Ascending aorta (tissue), 2 donors: Measurements from ENCODE around the gene KCNMA1. TPM values are rescaled to one million over a fixed set of nuclear protein-coding genes. Genes with fewer than 3 reads are reported as not detected.

ENCODE experiments used
- DNase-seq, 2 donors: peaks; one replicate each; pipeline ENCODE4 v3.0.0-alpha.2; 2019; ENCODE audit warnings: low spot score in 2 of 2
- H3K27ac ChIP-seq, 2 donors: fragments of 200-600 bp; sonication (generic); one replicate each; pipeline ENCODE4 v1.5.1; 2016 to 2017; ENCODE audit warnings: mild to moderate bottlenecking in 1 of 2
- H3K27me3 ChIP-seq: fragments of 200-600 bp; sonication (generic); one replicate; pipeline ENCODE4 v1.5.1; 2017
- H3K36me3 ChIP-seq, 2 donors: fragments of 200-600 bp; sonication (generic); one replicate each; pipeline ENCODE4 v1.5.1; 2016
- H3K4me1 ChIP-seq, 2 donors: fragments of 200-600 bp; sonication (generic); one replicate each; pipeline ENCODE4 v1.5.1; 2016 to 2017; ENCODE audit warnings: mild to moderate bottlenecking in 1 of 2
- H3K4me3 ChIP-seq, 2 donors: fragments of 200-600 bp; sonication (generic); one replicate each; pipeline ENCODE4 v1.5.1; 2016 to 2017; ENCODE audit warnings: mild to moderate bottlenecking in 1 of 2
- H3K9me3 ChIP-seq, 2 donors: fragments of 200-600 bp; sonication (generic); one replicate each; pipeline ENCODE4 v1.5.1; 2016
- intact Hi-C: fragments of 100-400 bp; cut with DNase I; formaldehyde crosslinking; loops from one replicate; pipeline ENCODE4 v1.15.1; 2023
- total RNA-seq: library from RNA; depleted of rRNA; stranded (reverse); fragments of >200 nt; gene quantifications from one replicate; pipeline ENCODE4 v1.1.0, GENCODE V29; 2016
- TF ChIP-seq, protein P1 (sequence below), 3 experiments: fragments of 200-600 bp in 2 of 3; fragments of 450-650 bp in 1 of 3; sonication (generic) in 2 of 3; IDR thresholded peaks; one replicate each; pipeline ENCODE4 v1.5.1; 2016 to 2019; ENCODE audit warnings: antibody characterized with exemption in 3 of 3, mild to moderate bottlenecking in 1 of 3, moderate library complexity in 1 of 3

Gene KCNMA1
- total RNA-seq, 1 donor from 2014 or later = 28.6 TPM

DNA sequence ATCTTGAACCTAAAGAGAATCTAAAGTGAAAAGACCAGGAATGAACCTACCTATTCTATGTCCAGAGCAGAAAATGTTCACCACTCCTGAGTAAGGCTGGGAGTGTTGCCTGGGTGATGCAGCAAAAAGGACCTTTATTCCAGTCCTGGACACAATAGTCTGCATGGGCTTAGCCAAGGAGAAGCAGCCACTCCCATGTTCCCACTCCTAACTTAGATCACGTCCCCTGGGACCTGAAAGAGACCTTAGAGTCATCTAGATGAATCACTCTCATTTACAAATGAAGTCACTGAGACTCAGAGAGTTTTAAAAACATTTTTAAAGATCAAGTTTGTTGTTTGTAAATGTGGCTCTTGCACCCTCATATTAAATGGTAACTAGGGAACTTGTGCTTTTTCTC is 763.4 kb downstream of the KCNMA1 start:
- Histone ChIP-seq H3K9me3 (no peaks in the 10 kb centered on the region), H3K27me3 (no peaks in the 10 kb centered on the region), H3K4me3 (no peak overlapping the region), H3K36me3 (no peaks in the 10 kb centered on the region), H3K4me1 (peaks cover 2 to 12% of the 10 kb centered on the region in 2 donors), H3K27ac (peak overlapping the region; percentile 70 to 83)
- peak; percentile 39 to 92 for DNase-seq
- intact Hi-C loops = loop anchor here (5.0 kb wide), 2 partner anchors 197 to 238 kb away; no protein-coding TSS in a partner anchor
- TF ChIP-seq, protein P1, sequence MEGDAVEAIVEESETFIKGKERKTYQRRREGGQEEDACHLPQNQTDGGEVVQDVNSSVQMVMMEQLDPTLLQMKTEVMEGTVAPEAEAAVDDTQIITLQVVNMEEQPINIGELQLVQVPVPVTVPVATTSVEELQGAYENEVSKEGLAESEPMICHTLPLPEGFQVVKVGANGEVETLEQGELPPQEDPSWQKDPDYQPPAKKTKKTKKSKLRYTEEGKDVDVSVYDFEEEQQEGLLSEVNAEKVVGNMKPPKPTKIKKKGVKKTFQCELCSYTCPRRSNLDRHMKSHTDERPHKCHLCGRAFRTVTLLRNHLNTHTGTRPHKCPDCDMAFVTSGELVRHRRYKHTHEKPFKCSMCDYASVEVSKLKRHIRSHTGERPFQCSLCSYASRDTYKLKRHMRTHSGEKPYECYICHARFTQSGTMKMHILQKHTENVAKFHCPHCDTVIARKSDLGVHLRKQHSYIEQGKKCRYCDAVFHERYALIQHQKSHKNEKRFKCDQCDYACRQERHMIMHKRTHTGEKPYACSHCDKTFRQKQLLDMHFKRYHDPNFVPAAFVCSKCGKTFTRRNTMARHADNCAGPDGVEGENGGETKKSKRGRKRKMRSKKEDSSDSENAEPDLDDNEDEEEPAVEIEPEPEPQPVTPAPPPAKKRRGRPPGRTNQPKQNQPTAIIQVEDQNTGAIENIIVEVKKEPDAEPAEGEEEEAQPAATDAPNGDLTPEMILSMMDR (IDR thresholded peaks at IDR 0.05) = no peak

DNA sequence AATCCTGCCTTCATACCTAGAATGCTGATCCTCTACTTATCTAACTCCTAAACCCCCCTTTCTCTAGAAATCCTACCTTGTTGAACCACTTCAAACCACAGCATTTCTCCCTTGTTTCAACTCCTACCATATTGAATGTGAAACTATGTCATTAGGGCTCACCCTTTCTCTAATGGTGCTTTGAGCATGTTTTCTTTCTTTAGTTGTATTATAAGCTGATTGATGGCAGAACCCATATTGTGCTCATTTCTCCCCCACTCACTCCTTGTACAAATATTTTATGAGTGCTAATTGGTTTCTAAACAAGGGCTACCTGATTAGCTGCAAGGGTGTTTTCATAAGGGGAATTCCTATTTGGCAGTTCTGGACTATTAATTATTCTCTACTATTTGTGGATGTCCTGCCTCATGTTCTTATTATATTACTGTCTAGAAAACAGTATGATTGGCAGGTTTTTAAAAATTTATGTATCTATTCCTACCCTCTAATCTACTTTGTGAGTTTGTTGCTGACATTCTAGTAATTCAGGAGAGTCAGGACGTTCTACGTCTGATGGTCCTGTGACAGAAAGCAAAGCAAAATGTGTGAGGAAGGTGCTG is 765.8 kb downstream of the KCNMA1 start:
- intact Hi-C loops = loop anchor here (5.0 kb wide), 2 partner anchors 194 to 241 kb away; no protein-coding TSS in a partner anchor
- Histone ChIP-seq H3K36me3 (no peaks in the 10 kb centered on the region), H3K27me3 (no peaks in the 10 kb centered on the region), H3K9me3 (no peaks in the 10 kb centered on the region), H3K27ac (no peak overlapping the region), H3K4me3 (no peak overlapping the region), H3K4me1 (peaks cover 2 to 12% of the 10 kb centered on the region in 2 donors)
- TF ChIP-seq, protein P1 (IDR thresholded peaks at IDR 0.05) = no peak
- no peak for DNase-seq

DNA sequence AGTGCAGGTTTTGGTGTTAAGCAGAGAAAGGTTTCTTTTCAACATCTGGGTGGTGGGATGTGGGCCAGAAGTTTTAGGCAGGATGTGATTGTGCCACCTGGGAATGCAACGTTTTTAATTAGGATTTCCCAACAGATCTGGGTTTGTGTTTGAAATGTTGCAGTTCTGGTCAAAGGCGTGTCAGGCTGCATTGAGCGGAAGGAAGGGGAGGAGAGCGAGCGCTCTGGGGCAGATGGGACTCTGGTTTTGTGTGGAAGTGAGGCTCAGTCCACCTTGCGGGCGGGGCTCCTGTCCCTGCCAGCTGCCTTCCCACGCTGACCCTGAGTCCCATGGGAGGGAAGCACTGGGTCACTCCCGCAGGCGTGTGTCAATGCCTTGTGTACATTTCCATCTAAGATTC is 767.7 kb downstream of the KCNMA1 start:
- TF ChIP-seq, protein P1 (IDR thresholded peaks at IDR 0.05) = no peak
- Histone ChIP-seq H3K9me3 (no peaks in the 10 kb centered on the region), H3K36me3 (no peaks in the 10 kb centered on the region), H3K4me1 (peaks cover 2 to 11% of the 10 kb centered on the region in 2 donors), H3K27ac (no peak overlapping the region), H3K27me3 (no peaks in the 10 kb centered on the region), H3K4me3 (no peak overlapping the region)
- intact Hi-C loops = loop anchor here (5.0 kb wide), 2 partner anchors 193 to 242 kb away; no protein-coding TSS in a partner anchor
- DNase-seq = no peak

DNA sequence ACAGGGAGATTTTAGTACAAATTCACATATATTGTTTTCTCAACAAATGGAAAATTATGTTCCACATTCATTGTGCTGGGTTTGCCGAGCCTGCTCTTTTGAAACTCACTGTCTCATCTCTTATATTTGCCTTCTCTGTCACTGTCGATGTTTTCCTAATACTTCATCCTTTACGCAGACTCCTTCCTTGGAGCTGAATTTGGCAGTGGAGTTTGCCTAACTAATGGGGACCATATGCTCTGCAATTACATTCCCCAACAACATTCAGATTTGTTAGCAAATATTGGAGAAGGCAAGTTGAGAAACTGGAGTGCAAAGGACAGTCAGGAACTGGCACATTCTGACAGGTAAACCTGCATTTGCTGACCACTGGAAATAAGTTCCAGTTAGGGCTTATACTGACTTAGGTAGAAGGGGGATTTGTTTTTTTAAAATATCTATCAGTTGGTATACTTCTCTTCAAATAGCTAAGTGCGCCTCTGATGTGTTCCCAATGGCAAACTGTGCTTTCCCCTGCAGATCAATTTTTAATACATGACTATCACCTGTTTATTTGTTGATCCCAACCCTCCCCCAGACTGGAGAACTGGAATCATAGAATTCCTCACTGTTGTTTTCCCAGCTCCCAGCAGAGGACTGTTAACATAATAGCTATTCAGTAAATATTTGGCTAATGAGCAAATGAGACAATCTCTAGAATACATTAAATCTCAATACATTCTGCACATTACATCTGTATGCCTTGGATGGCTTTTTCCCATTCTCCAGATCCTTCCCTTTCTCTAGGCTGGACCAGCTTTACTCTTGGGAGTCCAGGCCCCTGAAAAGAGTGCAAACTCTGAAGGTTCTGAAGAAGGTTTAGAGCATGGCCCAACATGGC is 769.3 kb downstream of the KCNMA1 start:
- H3K9me3 ChIP-seq = no peaks in the 10 kb centered on the region
- H3K4me1 ChIP-seq = peaks cover 0 to under 1% of the 10 kb centered on the region in 2 donors
- DNase-seq = no peak
- TF ChIP-seq, protein P1 (IDR thresholded peaks at IDR 0.05) = no peak
- intact Hi-C loops = no loop called here
- no peak overlapping the region for H3K4me3 ChIP-seq
- H3K36me3 ChIP-seq = no peaks in the 10 kb centered on the region
- no peaks in the 10 kb centered on the region for H3K27me3 ChIP-seq
- H3K27ac ChIP-seq = no peak overlapping the region

DNA sequence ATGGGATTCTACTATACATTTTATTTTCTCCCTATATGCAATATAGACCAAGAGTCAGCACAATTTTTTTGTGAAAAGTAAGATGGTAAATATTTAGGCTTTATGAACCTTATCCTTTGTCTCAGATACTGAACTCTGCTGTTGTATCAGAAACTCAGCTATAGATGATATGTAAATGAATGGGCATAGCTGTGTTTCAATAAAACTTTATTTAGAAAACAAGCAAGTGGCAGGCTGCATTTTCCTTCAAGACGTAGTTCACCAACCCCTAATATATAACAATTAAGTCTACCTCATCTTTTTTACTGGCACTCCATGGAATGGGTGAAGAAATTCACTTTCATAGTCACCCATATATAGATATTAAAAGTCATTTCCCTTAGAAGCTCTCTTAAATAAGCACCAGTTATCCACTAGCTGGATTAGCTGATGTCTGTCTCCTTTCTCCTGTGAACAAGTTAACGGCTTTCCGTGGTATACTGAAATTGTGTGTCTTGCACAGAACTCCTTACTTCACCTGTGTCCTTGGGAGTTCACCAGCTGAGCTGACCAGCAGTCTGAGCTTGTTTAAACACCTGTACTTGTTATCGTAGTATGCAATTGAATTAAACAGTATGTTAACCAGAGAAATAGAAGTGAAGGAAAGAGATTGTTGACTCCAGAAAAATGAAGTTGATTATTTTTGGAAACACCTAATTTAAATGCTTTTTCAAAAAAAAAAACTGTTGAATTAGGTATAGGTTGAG is 770.6 kb downstream of the KCNMA1 start:
- Histone ChIP-seq H3K36me3 (no peaks in the 10 kb centered on the region), H3K27ac (no peak overlapping the region), H3K27me3 (no peaks in the 10 kb centered on the region), H3K4me1 (no peaks in the 10 kb centered on the region), H3K9me3 (no peaks in the 10 kb centered on the region), H3K4me3 (no peak overlapping the region)
- DNase-seq = no peak
- intact Hi-C loops = no loop called here
- TF ChIP-seq, protein P1 (IDR thresholded peaks at IDR 0.05) = no peak
